PC-9 (cell line): ENCODE data around the gene MED29. TPM values are rescaled to one million over a fixed set of nuclear protein-coding genes. Genes with fewer than 3 reads are reported as not detected.

ENCODE experiments used
- BruUV-seq: library from RNA; stranded (reverse); fragments of 400-500 nt; replicated peaks from 2 replicates; lab custom pipeline; 2021; lab: Mats Ljungman, UMichigan
- CTCF ChIA-PET: fragments of 300-600 bp; sonication (Branson Sonifier 250); formaldehyde crosslinking; loops from one replicate; lab custom pipeline; 2022; ENCODE audit warnings: antibody characterized with exemption; lab: Charles Lee
- POLR2A ChIA-PET: fragments of 300-600 bp; sonication (Branson Sonifier 250); formaldehyde crosslinking; loops from one replicate; lab custom pipeline; 2022; ENCODE audit warnings: antibody characterized with exemption; ENCODE audit not compliant: unreplicated experiment; lab: Charles Lee
- DNase-seq, 2 experiments: peaks; one replicate each; pipeline versions ENCODE4 v3.0.0 to v3.0.0-alpha.2; 2015 to 2022; ENCODE audit warnings: mixed read lengths in 1 of 2
- H2AFZ ChIP-seq: fragments of 200-600 bp; sonication (generic); 2 replicates; pipeline ENCODE4 v1.8.1; 2017; ENCODE audit warnings: antibody characterized with exemption
- H3F3A ChIP-seq: fragments of 200-600 bp; sonication (generic); 2 replicates; pipeline ENCODE4 v1.8.1; 2017; ENCODE audit warnings: antibody characterized with exemption, mild to moderate bottlenecking, low read depth; ENCODE audit not compliant: insufficient read depth
- H3K27ac ChIP-seq: fragments of 200-600 bp; sonication (generic); 2 replicates; pipeline ENCODE4 v1.6.1; 2016; ENCODE audit warnings: mixed run types
- H3K27me3 ChIP-seq: fragments of 200-600 bp; sonication (generic); 2 replicates; pipeline ENCODE4 v1.6.1; 2016; ENCODE audit warnings: low read depth, mixed run types; ENCODE audit not compliant: insufficient read depth
- H3K36me3 ChIP-seq: fragments of 200-600 bp; sonication (generic); 2 replicates; pipeline ENCODE4 v1.6.1; 2016; ENCODE audit warnings: low read depth, mixed run types
- H3K4me1 ChIP-seq: fragments of 200-600 bp; sonication (generic); replicated peaks from 2 replicates; pipeline ENCODE4 v1.6.1; 2016; ENCODE audit warnings: mixed run types; ENCODE audit not compliant: insufficient read depth
- H3K4me2 ChIP-seq: fragments of 200-600 bp; sonication (generic); 2 replicates; pipeline ENCODE4 v1.6.1; 2017; ENCODE audit warnings: mixed run types
- H3K4me3 ChIP-seq: fragments of 200-600 bp; sonication (generic); 2 replicates; pipeline ENCODE4 v1.6.1; 2016; ENCODE audit warnings: mixed run types
- H3K79me2 ChIP-seq: fragments of 200-600 bp; sonication (generic); 2 replicates; pipeline ENCODE4 v1.6.1; 2017; ENCODE audit warnings: low read depth, mixed run types
- H3K9me2 ChIP-seq: fragments of 200-600 bp; sonication (generic); 2 replicates; pipeline ENCODE4 v1.8.1; 2017; ENCODE audit warnings: mild to moderate bottlenecking; ENCODE audit not compliant: insufficient read depth
- H3K9me3 ChIP-seq: fragments of 200-600 bp; sonication (generic); 2 replicates; pipeline ENCODE4 v1.8.1; 2016; ENCODE audit warnings: low read depth; ENCODE audit not compliant: insufficient read depth
- H4K20me1 ChIP-seq: fragments of 200-600 bp; sonication (generic); 2 replicates; pipeline ENCODE4 v1.8.1; 2017; ENCODE audit not compliant: insufficient read depth
- EZH2 ChIP-seq: fragments of 200-600 bp; sonication (generic); IDR thresholded peaks from 2 replicates; pipeline ENCODE4 v1.8.0; 2017; ENCODE audit warnings: antibody characterized with exemption, low read depth
- intact Hi-C: fragments of 100-400 bp; cut with micrococcal nuclease; formaldehyde crosslinking; loops from one replicate; pipeline ENCODE4 v1.10.0; 2022; ENCODE audit not compliant: unreplicated experiment
- total RNA-seq: library from RNA; stranded (reverse); gene quantifications from 2 replicates; pipeline ENCODE4 v1.2.3, GENCODE V29; 2021
- TF ChIP-seq, protein P1 (sequence below): fragments of 200-600 bp; sonication (generic); conservative IDR thresholded peaks from 2 replicates; pipeline ENCODE4 v1.6.1; 2017; ENCODE audit warnings: mixed run types, antibody characterized with exemption, mild to moderate bottlenecking, moderate library complexity

The MED29 gene
- total RNA-seq, 1 experiment from 2014 or later, result 30.9 TPM

DNA sequence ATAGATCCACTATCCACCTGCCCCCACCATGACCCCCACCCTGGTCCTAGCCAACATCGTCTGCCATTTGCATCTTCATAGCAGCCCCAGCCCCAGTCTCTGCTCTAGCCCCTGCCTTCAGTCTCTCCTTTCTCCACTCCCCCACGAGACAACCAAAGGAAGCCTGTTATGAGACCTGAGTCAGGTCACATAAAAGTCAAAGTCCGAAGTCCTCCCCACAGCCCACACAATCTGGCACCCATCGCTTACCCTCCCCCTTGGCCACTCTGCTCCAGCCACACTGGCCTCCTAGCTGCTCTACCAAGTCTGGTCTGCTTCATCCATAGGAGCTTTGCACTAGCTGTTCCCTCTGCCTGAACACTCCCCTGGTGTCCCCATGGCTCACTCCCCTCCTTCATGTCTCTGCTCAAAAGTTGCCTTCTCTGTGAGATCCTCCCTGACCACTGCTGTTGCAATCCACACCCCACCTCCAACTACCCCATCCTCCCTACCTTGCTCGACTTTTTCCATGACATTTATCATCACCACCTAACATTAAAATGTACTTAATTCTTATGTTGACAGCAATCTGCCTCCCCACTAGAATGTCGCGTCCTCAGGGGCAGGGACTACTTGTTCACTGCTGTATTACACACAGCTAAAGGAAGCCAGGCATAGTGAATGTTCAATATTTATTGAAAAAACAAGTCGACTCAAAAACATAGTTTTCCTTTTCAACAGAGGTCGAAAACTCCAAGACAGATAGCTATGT, 20.1 kb downstream of the MED29 start:
- peak in 1 of 2 experiments; percentile 31 for DNase-seq
- no TSS peak for BruUV-seq
- H2AFZ ChIP-seq, result no peak overlapping the region

DNA sequence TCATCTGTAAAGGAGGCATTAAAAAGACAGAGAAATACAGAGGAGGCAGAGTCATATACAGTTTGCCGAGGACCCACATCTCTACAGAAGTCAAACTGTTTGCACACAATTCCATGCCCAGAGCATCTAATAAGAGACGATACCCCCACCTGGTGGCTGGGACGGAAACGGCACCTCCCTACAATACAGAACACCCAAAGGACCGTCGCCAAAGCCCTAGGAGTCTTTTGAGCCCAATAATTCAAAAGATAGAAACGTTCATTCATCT, 20.6 kb downstream of the MED29 start:
- 0 out of 2 replicates have a peak overlapping the region, but pooled peaks have one; percentile 93 for H3K27ac ChIP-seq
- H4K20me1 ChIP-seq, result peaks cover 14% of the 10 kb centered on the region
- H3K27me3 ChIP-seq, result no peaks in the 10 kb centered on the region
- H3K36me3 ChIP-seq, result peaks cover 11% of the 10 kb centered on the region; the same call in 1 of the 2 replicates
- peak overlapping the region; percentile 99 for H3K4me2 ChIP-seq
- peak; percentile 78 to 89 for DNase-seq
- BruUV-seq, result no TSS peak
- H3K79me2 ChIP-seq, result peaks cover 26% of the 10 kb centered on the region
- H3K4me3 ChIP-seq, result peak overlapping the region; percentile 45; the same call in 1 of the 2 replicates
- H3K9me3 ChIP-seq, result no peaks in the 10 kb centered on the region
- CTCF ChIA-PET, result interaction anchor here (0.6 to 1.4 kb wide), 3 partner anchors 10 to 443 kb away, joined by 3 to 8 read pairs (median 4); no protein-coding TSS in a partner anchor
- no peak for TF ChIP-seq EZH2
- TF ChIP-seq, protein P1, sequence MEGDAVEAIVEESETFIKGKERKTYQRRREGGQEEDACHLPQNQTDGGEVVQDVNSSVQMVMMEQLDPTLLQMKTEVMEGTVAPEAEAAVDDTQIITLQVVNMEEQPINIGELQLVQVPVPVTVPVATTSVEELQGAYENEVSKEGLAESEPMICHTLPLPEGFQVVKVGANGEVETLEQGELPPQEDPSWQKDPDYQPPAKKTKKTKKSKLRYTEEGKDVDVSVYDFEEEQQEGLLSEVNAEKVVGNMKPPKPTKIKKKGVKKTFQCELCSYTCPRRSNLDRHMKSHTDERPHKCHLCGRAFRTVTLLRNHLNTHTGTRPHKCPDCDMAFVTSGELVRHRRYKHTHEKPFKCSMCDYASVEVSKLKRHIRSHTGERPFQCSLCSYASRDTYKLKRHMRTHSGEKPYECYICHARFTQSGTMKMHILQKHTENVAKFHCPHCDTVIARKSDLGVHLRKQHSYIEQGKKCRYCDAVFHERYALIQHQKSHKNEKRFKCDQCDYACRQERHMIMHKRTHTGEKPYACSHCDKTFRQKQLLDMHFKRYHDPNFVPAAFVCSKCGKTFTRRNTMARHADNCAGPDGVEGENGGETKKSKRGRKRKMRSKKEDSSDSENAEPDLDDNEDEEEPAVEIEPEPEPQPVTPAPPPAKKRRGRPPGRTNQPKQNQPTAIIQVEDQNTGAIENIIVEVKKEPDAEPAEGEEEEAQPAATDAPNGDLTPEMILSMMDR, result peak; percentile 98
- peaks cover 47% of the 10 kb centered on the region; the same call in 1 of the 2 replicates for H3F3A ChIP-seq
- no peaks in the 10 kb centered on the region for H3K9me2 ChIP-seq
- POLR2A ChIA-PET, result interaction anchor here (0.7 to 1.3 kb wide), 4 partner anchors 10 to 481 kb away, joined by 3 to 9 read pairs (median 5); partner anchors contain the start of genes MED29, MRPS12, PAF1 and SARS2
- intact Hi-C loops, result loop anchor here (1.0 to 5.0 kb wide), 12 partner anchors 8 to 449 kb away; partner anchors contain the start of genes EID2B, FBXO27, PAK4 and SAMD4B
- peaks cover 30% of the 10 kb centered on the region for H3K4me1 ChIP-seq
- H2AFZ ChIP-seq, result no peak overlapping the region

More for the DNA sequence above, 20.1 kb downstream of the MED29 start:
- Histone ChIP-seq H3K9me2 (no peaks in the 10 kb centered on the region), H3K27ac (peak overlapping the region; percentile 93; the same call in 1 of the 2 replicates), H3K27me3 (no peaks in the 10 kb centered on the region), H3F3A (peaks cover 48% of the 10 kb centered on the region; the same call in 1 of the 2 replicates), H3K4me2 (peak overlapping the region; percentile 99), H3K79me2 (peaks cover 27% of the 10 kb centered on the region), H3K4me3 (peak overlapping the region; percentile 45; the same call in 1 of the 2 replicates), H3K9me3 (no peaks in the 10 kb centered on the region), H3K36me3 (peaks cover 11% of the 10 kb centered on the region; the same call in 1 of the 2 replicates), H4K20me1 (peaks cover 14% of the 10 kb centered on the region), H3K4me1 (peaks cover 31% of the 10 kb centered on the region)
- CTCF ChIA-PET, result interaction anchor here (0.6 to 1.4 kb wide), 3 partner anchors 10 to 443 kb away, joined by 3 to 8 read pairs (median 4); no protein-coding TSS in a partner anchor
- POLR2A ChIA-PET, result interaction anchor here (0.7 to 1.3 kb wide), 4 partner anchors 10 to 481 kb away, joined by 3 to 9 read pairs (median 5); partner anchors contain the start of genes MED29, MRPS12, PAF1 and SARS2
- intact Hi-C loops, result loop anchor here (2.0 to 5.0 kb wide), 4 partner anchors 198 to 449 kb away; partner anchors contain the start of gene FBXO27
- TF ChIP-seq, protein P1, result no peak
- no peak for TF ChIP-seq EZH2
